ENCODE results near the gene PLAU. TPM values are rescaled to one million over a fixed set of nuclear protein-coding genes. Genes with fewer than 3 reads are reported as not detected.

Gene PLAU
- total and polyA plus RNA-seq, 2 experiments from 2014 or later = 13.3 to 17.5 TPM

- no peak overlapping the region; the same call in 1 of the 2 replicates for H2AFZ ChIP-seq
Observed at GRCh38 chr10:73907841-73908517, 3.0 kb upstream of the PLAU start.

More at GRCh38 chr10:73907841-73908517, 3.0 kb upstream of the PLAU start:
- no peak overlapping the region for H3K4me3 Mint-ChIP-seq
- Histone ChIP-seq H3K79me2 (replicated peaks; ENCODE audit: insufficient read depth) (no peaks in the 10 kb centered on the region), H3K9me2 (ENCODE audit: insufficient read depth) (no peaks in the 10 kb centered on the region), H3F3A (replicated peaks; ENCODE audit: low read depth) (peaks cover 10% of the 10 kb centered on the region; the same call in 1 of the 2 replicates), H3K27ac (ENCODE audit: low read depth) (no peak overlapping the region), H3K36me3 (ENCODE audit: insufficient read depth) (no peaks in the 10 kb centered on the region; the same call in 1 of the 2 replicates), H3K4me3 (no peak overlapping the region), H3K27me3 (ENCODE audit: insufficient read depth) (peaks cover 41% of the 10 kb centered on the region), H3K4me2 (no peak overlapping the region), H3K4me1 (ENCODE audit: insufficient read depth) (peaks cover 47% of the 10 kb centered on the region), H4K20me1 (replicated peaks; ENCODE audit: insufficient read depth) (no peaks in the 10 kb centered on the region)
- ATAC-seq = no peak
- TF ChIP-seq ZNF114 (CRISPR knock-in tag; IDR thresholded peaks at IDR 0.05) (no peak), POLR2AphosphoS5 (IDR thresholded peaks at IDR 0.05; ENCODE audit: low read depth) (no peak), CTCF (conservative IDR thresholded peaks at IDR 0.05; ENCODE audit: low read depth in 2 of 2) (no peak), JUNB (IDR thresholded peaks at IDR 0.05; ENCODE audit: unreplicated experiment) (no peak), EZH2phosphoT487 (IDR thresholded peaks at IDR 0.05; ENCODE audit: unreplicated experiment) (no peak), EZH2 (IDR thresholded peaks at IDR 0.05; ENCODE audit: low read depth, unreplicated experiment) (no peak), ETS1 (IDR thresholded peaks at IDR 0.05) (no peak), NANOG (IDR thresholded peaks at IDR 0.05; ENCODE audit: borderline replicate concordance) (no peak), ZNF331 (CRISPR knock-in tag; IDR thresholded peaks at IDR 0.05; ENCODE audit: low read depth) (no peak), STAT1 (IDR thresholded peaks at IDR 0.05; ENCODE audit: unreplicated experiment) (no peak), CREB1 (CRISPR knock-in tag; IDR thresholded peaks at IDR 0.05; ENCODE audit: low read depth) (no peak)
- TF ChIP-seq, protein P1, sequence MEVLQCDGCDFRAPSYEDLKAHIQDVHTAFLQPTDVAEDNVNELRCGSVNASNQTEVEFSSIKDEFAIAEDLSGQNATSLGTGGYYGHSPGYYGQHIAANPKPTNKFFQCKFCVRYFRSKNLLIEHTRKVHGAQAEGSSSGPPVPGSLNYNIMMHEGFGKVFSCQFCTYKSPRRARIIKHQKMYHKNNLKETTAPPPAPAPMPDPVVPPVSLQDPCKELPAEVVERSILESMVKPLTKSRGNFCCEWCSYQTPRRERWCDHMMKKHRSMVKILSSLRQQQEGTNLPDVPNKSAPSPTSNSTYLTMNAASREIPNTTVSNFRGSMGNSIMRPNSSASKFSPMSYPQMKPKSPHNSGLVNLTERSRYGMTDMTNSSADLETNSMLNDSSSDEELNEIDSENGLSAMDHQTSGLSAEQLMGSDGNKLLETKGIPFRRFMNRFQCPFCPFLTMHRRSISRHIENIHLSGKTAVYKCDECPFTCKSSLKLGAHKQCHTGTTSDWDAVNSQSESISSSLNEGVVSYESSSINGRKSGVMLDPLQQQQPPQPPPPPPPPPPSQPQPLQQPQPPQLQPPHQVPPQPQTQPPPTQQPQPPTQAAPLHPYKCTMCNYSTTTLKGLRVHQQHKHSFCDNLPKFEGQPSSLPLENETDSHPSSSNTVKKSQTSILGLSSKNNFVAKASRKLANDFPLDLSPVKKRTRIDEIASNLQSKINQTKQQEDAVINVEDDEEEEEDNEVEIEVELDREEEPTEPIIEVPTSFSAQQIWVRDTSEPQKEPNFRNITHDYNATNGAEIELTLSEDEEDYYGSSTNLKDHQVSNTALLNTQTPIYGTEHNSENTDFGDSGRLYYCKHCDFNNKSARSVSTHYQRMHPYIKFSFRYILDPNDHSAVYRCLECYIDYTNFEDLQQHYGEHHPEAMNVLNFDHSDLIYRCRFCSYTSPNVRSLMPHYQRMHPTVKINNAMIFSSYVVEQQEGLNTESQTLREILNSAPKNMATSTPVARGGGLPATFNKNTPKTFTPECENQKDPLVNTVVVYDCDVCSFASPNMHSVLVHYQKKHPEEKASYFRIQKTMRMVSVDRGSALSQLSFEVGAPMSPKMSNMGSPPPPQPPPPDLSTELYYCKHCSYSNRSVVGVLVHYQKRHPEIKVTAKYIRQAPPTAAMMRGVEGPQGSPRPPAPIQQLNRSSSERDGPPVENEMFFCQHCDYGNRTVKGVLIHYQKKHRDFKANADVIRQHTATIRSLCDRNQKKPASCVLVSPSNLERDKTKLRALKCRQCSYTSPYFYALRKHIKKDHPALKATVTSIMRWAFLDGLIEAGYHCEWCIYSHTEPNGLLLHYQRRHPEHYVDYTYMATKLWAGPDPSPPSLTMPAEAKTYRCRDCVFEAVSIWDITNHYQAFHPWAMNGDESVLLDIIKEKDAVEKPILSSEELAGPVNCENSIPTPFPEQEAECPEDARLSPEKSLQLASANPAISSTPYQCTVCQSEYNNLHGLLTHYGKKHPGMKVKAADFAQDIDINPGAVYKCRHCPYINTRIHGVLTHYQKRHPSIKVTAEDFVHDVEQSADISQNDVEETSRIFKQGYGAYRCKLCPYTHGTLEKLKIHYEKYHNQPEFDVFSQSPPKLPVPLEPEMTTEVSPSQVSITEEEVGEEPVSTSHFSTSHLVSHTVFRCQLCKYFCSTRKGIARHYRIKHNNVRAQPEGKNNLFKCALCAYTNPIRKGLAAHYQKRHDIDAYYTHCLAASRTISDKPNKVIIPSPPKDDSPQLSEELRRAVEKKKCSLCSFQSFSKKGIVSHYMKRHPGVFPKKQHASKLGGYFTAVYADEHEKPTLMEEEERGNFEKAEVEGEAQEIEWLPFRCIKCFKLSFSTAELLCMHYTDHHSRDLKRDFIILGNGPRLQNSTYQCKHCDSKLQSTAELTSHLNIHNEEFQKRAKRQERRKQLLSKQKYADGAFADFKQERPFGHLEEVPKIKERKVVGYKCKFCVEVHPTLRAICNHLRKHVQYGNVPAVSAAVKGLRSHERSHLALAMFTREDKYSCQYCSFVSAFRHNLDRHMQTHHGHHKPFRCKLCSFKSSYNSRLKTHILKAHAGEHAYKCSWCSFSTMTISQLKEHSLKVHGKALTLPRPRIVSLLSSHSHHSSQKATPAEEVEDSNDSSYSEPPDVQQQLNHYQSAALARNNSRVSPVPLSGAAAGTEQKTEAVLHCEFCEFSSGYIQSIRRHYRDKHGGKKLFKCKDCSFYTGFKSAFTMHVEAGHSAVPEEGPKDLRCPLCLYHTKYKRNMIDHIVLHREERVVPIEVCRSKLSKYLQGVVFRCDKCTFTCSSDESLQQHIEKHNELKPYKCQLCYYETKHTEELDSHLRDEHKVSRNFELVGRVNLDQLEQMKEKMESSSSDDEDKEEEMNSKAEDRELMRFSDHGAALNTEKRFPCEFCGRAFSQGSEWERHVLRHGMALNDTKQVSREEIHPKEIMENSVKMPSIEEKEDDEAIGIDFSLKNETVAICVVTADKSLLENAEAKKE (CRISPR knock-in tag; IDR thresholded peaks at IDR 0.05) = no peak
- TF ChIP-seq, protein P2, sequence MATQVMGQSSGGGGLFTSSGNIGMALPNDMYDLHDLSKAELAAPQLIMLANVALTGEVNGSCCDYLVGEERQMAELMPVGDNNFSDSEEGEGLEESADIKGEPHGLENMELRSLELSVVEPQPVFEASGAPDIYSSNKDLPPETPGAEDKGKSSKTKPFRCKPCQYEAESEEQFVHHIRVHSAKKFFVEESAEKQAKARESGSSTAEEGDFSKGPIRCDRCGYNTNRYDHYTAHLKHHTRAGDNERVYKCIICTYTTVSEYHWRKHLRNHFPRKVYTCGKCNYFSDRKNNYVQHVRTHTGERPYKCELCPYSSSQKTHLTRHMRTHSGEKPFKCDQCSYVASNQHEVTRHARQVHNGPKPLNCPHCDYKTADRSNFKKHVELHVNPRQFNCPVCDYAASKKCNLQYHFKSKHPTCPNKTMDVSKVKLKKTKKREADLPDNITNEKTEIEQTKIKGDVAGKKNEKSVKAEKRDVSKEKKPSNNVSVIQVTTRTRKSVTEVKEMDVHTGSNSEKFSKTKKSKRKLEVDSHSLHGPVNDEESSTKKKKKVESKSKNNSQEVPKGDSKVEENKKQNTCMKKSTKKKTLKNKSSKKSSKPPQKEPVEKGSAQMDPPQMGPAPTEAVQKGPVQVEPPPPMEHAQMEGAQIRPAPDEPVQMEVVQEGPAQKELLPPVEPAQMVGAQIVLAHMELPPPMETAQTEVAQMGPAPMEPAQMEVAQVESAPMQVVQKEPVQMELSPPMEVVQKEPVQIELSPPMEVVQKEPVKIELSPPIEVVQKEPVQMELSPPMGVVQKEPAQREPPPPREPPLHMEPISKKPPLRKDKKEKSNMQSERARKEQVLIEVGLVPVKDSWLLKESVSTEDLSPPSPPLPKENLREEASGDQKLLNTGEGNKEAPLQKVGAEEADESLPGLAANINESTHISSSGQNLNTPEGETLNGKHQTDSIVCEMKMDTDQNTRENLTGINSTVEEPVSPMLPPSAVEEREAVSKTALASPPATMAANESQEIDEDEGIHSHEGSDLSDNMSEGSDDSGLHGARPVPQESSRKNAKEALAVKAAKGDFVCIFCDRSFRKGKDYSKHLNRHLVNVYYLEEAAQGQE (IDR thresholded peaks at IDR 0.05; ENCODE audit: unreplicated experiment) = no peak
- no peak for DNase-seq (ENCODE audit: low spot score)
- H3K27me3 Mint-ChIP-seq (ENCODE audit: insufficient read depth, low read depth, poor library complexity) = peaks cover 34% of the 10 kb centered on the region
- no peaks in the 10 kb centered on the region for H3K9me3 Mint-ChIP-seq
- peaks cover 3% of the 10 kb centered on the region; the same call in 1 of the 3 replicates for H3K36me3 Mint-ChIP-seq (ENCODE audit: low read depth)
- H3K27ac Mint-ChIP-seq = no peak overlapping the region
- H3K4me1 Mint-ChIP-seq = peaks cover 45% of the 10 kb centered on the region
